Measurements from ENCODE around the gene CCL24. TPM values are rescaled to one million over a fixed set of nuclear protein-coding genes. Genes with fewer than 3 reads are reported as not detected.

The CCL24 gene
- total and polyA plus RNA-seq, 2 donors (not counting 3 experiments of a cell fraction or from before 2014, with no cell fraction given): not detected

DNA sequence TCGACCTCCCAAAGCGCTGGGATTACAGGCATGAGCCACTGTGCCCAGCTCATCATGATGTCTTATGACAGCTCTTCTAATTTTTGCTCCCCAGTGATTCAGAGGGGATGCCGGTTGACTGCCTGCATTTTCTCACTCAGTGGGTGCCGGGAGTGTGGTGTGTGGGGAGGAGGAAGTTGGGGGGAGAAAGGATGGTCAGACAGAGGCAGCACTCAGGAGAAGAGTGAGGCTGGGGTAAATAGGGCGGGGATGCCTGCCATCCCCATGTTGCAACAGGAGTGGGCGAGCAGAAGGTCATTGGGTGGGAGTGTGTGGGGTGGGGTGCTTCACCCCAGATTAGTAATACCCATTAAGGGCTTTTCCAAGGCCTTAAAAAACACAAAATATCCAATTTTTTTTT is 3.5 kb upstream of the CCL24 start:
- no peaks in the 10 kb centered on the region for H3K36me3 ChIP-seq (ENCODE audit: control insufficient read depth in 2 of 2, extremely low read depth in 1 of 2, insufficient read depth in 2 of 2, low read length in 2 of 2)
- H3K9me1 ChIP-seq (replicated peaks; ENCODE audit: control insufficient read depth, extremely low read depth, insufficient read depth, low read length): no peaks in the 10 kb centered on the region
- H3K4me1 ChIP-seq (ENCODE audit: control insufficient read depth, extremely low read depth, insufficient read depth, low read length): no peaks in the 10 kb centered on the region
- no TSS peak for BruUV-seq (replicated peaks)
- dilution Hi-C loops (cut with MboI; ENCODE audit: extremely low pct_ligation_motif_present, low sequenced_read_pairs): no loop called here
- POLR2A ChIA-PET: no interaction called here
- intact Hi-C loops (cut with micrococcal nuclease): no loop called here
- no peak overlapping the region for H2AFZ ChIP-seq (ENCODE audit: low read depth, low read length)
- H3K4me2 ChIP-seq (ENCODE audit: insufficient read depth, low read length): no peak overlapping the region
- FAIRE-seq (no peak), DNase-seq (ENCODE audit: low read depth, low spot score) (no peak)
- H3K4me3 ChIP-seq (replicated peaks in 1 of 3; ENCODE audit: insufficient read depth in 1 of 3, low read depth in 1 of 3, low read length in 3 of 3): no peak overlapping the region
- no peak overlapping the region for H3K9ac ChIP-seq (replicated peaks; ENCODE audit: extremely low read depth, insufficient read depth, low read length)
- CTCF ChIA-PET: no interaction called here
- no peaks in the 10 kb centered on the region for H4K20me1 ChIP-seq (replicated peaks; ENCODE audit: control insufficient read depth, extremely low read depth, insufficient read depth, low read length)
- H3K27ac ChIP-seq (ENCODE audit: insufficient read depth, low read depth, low read length): no peak overlapping the region
- no peaks in the 10 kb centered on the region for H3K79me2 ChIP-seq (ENCODE audit: control insufficient read depth, insufficient read depth, low read length)
- no peaks in the 10 kb centered on the region for H3K9me3 ChIP-seq (replicated peaks; ENCODE audit: control insufficient read depth, insufficient read depth, low read length)
- peaks cover 0 to 1% of the 10 kb centered on the region in 2 experiments for H3K27me3 ChIP-seq (ENCODE audit: control insufficient read depth in 2 of 2, insufficient read depth in 2 of 2, low read length in 2 of 2)
- TF ChIP-seq GATA2 (IDR thresholded peaks at IDR 0.05; ENCODE audit: insufficient read depth, insufficient read length, low read depth, low read length) (no peak), POLR2A (IDR thresholded peaks at IDR 0.05; ENCODE audit: low read depth, low read length) (no peak), EZH2 (IDR thresholded peaks at IDR 0.05; ENCODE audit: borderline replicate concordance, low read depth, low read length, severe bottlenecking) (no peak), POLR2AphosphoS5 (IDR thresholded peaks at IDR 0.05; ENCODE audit: insufficient read depth, low read depth, low read length) (no peak), MYC (IDR thresholded peaks at IDR 0.05; ENCODE audit: low read depth, low read length) (no peak)

DNA sequence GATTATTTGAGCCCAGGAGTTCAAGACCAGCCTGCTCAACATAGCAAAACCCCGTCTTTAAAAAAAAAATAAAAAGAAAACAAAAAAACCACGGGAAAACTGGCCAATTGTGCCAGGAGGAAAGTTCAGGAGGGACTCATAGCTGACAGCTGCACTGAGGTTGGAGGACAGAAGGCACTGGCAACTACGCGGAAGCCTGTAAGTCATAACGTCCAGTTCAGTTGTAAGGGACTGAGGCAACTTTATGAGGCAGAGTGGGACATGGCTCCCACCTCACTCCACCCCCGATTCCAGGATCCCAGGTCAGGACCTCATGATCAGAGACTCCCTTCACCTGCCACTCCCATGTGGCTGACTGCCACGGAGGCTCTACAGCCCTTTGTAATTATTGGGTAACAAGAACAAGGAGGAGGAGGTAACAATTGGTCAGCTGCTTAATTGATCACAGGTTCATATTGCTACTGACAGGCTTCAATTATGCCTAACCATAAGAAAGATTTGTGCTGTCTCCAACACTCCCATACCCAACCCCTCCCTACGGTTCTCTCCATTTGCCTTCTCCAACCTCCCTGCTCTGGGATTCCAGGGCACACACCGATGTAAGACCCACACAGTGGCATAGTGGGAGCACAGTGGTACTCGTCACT is 1.9 kb upstream of the CCL24 start:
- POLR2A ChIA-PET: no interaction called here
- intact Hi-C loops (cut with micrococcal nuclease) (no loop called here), dilution Hi-C loops (cut with MboI; ENCODE audit: extremely low pct_ligation_motif_present, low sequenced_read_pairs) (no loop called here)
- no TSS peak for BruUV-seq (replicated peaks)
- no peak overlapping the region for H3K4me2 ChIP-seq (ENCODE audit: insufficient read depth, low read length)
- DNase-seq (ENCODE audit: low read depth, low spot score): no peak
- FAIRE-seq: no peak
- H3K9ac ChIP-seq (replicated peaks; ENCODE audit: extremely low read depth, insufficient read depth, low read length): no peak overlapping the region
- H3K9me3 ChIP-seq (replicated peaks; ENCODE audit: control insufficient read depth, insufficient read depth, low read length): no peaks in the 10 kb centered on the region
- H4K20me1 ChIP-seq (replicated peaks; ENCODE audit: control insufficient read depth, extremely low read depth, insufficient read depth, low read length): no peaks in the 10 kb centered on the region
- no peaks in the 10 kb centered on the region for H3K4me1 ChIP-seq (ENCODE audit: control insufficient read depth, extremely low read depth, insufficient read depth, low read length)
- TF ChIP-seq GATA2 (IDR thresholded peaks at IDR 0.05; ENCODE audit: insufficient read depth, insufficient read length, low read depth, low read length) (no peak), EZH2 (IDR thresholded peaks at IDR 0.05; ENCODE audit: borderline replicate concordance, low read depth, low read length, severe bottlenecking) (no peak), POLR2A (IDR thresholded peaks at IDR 0.05; ENCODE audit: low read depth, low read length) (no peak), MYC (IDR thresholded peaks at IDR 0.05; ENCODE audit: low read depth, low read length) (no peak), JUN (IDR thresholded peaks at IDR 0.05; ENCODE audit: borderline replicate concordance, insufficient read depth, insufficient read length, low read depth) (no peak), FOS (IDR thresholded peaks at IDR 0.05; ENCODE audit: borderline replicate concordance, insufficient read depth, low read length) (no peak)
- TF ChIP-seq, protein P1, sequence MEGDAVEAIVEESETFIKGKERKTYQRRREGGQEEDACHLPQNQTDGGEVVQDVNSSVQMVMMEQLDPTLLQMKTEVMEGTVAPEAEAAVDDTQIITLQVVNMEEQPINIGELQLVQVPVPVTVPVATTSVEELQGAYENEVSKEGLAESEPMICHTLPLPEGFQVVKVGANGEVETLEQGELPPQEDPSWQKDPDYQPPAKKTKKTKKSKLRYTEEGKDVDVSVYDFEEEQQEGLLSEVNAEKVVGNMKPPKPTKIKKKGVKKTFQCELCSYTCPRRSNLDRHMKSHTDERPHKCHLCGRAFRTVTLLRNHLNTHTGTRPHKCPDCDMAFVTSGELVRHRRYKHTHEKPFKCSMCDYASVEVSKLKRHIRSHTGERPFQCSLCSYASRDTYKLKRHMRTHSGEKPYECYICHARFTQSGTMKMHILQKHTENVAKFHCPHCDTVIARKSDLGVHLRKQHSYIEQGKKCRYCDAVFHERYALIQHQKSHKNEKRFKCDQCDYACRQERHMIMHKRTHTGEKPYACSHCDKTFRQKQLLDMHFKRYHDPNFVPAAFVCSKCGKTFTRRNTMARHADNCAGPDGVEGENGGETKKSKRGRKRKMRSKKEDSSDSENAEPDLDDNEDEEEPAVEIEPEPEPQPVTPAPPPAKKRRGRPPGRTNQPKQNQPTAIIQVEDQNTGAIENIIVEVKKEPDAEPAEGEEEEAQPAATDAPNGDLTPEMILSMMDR (IDR thresholded peaks at IDR 0.05; ENCODE audit: extremely low read depth in 1 of 2, insufficient read depth in 1 of 2, low read depth in 1 of 2, low read length in 2 of 2): no peak
- TF ChIP-seq, protein P2, sequence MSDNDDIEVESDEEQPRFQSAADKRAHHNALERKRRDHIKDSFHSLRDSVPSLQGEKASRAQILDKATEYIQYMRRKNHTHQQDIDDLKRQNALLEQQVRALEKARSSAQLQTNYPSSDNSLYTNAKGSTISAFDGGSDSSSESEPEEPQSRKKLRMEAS (IDR thresholded peaks at IDR 0.05; ENCODE audit: insufficient read depth, insufficient read length): no peak
- H3K27ac ChIP-seq (ENCODE audit: insufficient read depth, low read depth, low read length): no peak overlapping the region
- H3K27me3 ChIP-seq (ENCODE audit: control insufficient read depth in 2 of 2, insufficient read depth in 2 of 2, low read length in 2 of 2): peaks cover 0 to 1% of the 10 kb centered on the region in 2 experiments
- H3K79me2 ChIP-seq (ENCODE audit: control insufficient read depth, insufficient read depth, low read length): no peaks in the 10 kb centered on the region
- H3K4me3 ChIP-seq (replicated peaks in 1 of 3; ENCODE audit: insufficient read depth in 1 of 3, low read depth in 1 of 3, low read length in 3 of 3): no peak overlapping the region
- no peak overlapping the region for H2AFZ ChIP-seq (ENCODE audit: low read depth, low read length)
- H3K36me3 ChIP-seq (ENCODE audit: control insufficient read depth in 2 of 2, extremely low read depth in 1 of 2, insufficient read depth in 2 of 2, low read length in 2 of 2): no peaks in the 10 kb centered on the region
- CTCF ChIA-PET: no interaction called here
- no peaks in the 10 kb centered on the region for H3K9me1 ChIP-seq (replicated peaks; ENCODE audit: control insufficient read depth, extremely low read depth, insufficient read depth, low read length)

Data from endothelial cell of umbilical vein (primary cell).